Suprapubic skin (tissue), 4 donors: ENCODE data around the gene GTPBP8.

Experiments used
- EP300 ChIP-seq: sonication (generic); formaldehyde crosslinking; IDR thresholded peaks from one replicate; pipeline ENCODE4 v1.6.1; 2017; ENCODE audit warnings: antibody characterized with exemption
- POLR2AphosphoS5 ChIP-seq, 3 donors: sonication (generic); formaldehyde crosslinking; IDR thresholded peaks; one replicate each; pipeline ENCODE4 v1.6.1; 2017; ENCODE audit warnings: antibody characterized with exemption in 3 of 3
- TF ChIP-seq, protein P1 (sequence below), 2 donors: fragments of 200-600 bp in 1 of 2; fragments of 450-650 bp in 1 of 2; sonication (generic) in 1 of 2; IDR thresholded peaks; one replicate each; pipeline ENCODE4 v1.5.1; 2016 to 2019; ENCODE audit warnings: antibody characterized with exemption in 2 of 2, mild to moderate bottlenecking in 1 of 2, moderate library complexity in 1 of 2

DNA sequence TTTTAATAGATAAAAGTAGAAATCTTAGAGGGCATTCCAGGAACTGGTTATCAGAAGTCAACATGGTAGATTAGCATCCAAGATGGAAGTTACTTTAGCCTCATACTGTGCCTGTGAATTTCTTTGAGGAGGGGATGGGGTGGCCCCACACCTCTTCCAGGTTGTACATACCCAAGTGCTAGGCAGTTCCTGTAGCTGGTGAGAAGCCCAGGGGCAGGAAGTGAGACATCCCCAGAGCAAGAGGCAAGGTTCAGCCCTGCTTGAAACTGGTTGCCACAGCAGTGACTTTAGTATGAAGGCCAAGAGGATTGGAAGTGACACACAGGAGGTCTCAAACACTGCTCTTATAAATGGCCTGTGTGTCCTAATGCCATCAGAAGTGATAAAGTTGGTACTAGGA is 11.9 kb downstream of the GTPBP8 start:
- TF ChIP-seq, protein P1, sequence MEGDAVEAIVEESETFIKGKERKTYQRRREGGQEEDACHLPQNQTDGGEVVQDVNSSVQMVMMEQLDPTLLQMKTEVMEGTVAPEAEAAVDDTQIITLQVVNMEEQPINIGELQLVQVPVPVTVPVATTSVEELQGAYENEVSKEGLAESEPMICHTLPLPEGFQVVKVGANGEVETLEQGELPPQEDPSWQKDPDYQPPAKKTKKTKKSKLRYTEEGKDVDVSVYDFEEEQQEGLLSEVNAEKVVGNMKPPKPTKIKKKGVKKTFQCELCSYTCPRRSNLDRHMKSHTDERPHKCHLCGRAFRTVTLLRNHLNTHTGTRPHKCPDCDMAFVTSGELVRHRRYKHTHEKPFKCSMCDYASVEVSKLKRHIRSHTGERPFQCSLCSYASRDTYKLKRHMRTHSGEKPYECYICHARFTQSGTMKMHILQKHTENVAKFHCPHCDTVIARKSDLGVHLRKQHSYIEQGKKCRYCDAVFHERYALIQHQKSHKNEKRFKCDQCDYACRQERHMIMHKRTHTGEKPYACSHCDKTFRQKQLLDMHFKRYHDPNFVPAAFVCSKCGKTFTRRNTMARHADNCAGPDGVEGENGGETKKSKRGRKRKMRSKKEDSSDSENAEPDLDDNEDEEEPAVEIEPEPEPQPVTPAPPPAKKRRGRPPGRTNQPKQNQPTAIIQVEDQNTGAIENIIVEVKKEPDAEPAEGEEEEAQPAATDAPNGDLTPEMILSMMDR (IDR thresholded peaks at IDR 0.05): no peak
- TF ChIP-seq EP300 (no peak), POLR2AphosphoS5 (IDR thresholded peaks at IDR 0.05) (no peak)
